ENCODE data around the gene ENC1. TPM values are rescaled to one million over a fixed set of nuclear protein-coding genes. Genes with fewer than 3 reads are reported as not detected.

Gene ENC1
- total RNA-seq, 1 experiment from 2014 or later: 7.9 TPM

- H3K27ac ChIP-seq (ENCODE audit: low read depth, low read length, poor library complexity, severe bottlenecking): no peak overlapping the region
- intact Hi-C loops (cut with micrococcal nuclease; ENCODE audit: unreplicated experiment): no loop called here
- H3K4me3 ChIP-seq (ENCODE audit: low read depth, low read length, poor library complexity, severe bottlenecking): no peak overlapping the region
- peaks cover 19% of the 10 kb centered on the region for H3K4me1 ChIP-seq (ENCODE audit: insufficient read depth, low read length, poor library complexity, severe bottlenecking)
- H3K27me3 ChIP-seq (replicated peaks; ENCODE audit: insufficient read depth, low read depth, low read length, poor library complexity): no peaks in the 10 kb centered on the region
- BruUV-seq (replicated peaks): no TSS peak
- H3K9me3 ChIP-seq (ENCODE audit: low read depth, low read length, poor library complexity, severe bottlenecking): no peaks in the 10 kb centered on the region
- ChIA-PET POLR2A (ENCODE audit: low non-redundant PET) (no interaction called here), CTCF (no interaction called here)
- no peaks in the 10 kb centered on the region for H3K36me3 ChIP-seq (ENCODE audit: insufficient read depth, low read length, poor library complexity, severe bottlenecking)
- DNase-seq (ENCODE audit: low spot score): no peak
- no peak for TF ChIP-seq CTCF (conservative IDR thresholded peaks at IDR 0.05; ENCODE audit: low read depth, low read length)
- no peak for TF ChIP-seq EZH2 (IDR thresholded peaks at IDR 0.05; ENCODE audit: borderline replicate concordance, low read depth, low read length, poor library complexity, severe bottlenecking)
These were observed 17.4 kb downstream of the ENC1 start for GRCh38 chr5:74623006-74623611.

DNA sequence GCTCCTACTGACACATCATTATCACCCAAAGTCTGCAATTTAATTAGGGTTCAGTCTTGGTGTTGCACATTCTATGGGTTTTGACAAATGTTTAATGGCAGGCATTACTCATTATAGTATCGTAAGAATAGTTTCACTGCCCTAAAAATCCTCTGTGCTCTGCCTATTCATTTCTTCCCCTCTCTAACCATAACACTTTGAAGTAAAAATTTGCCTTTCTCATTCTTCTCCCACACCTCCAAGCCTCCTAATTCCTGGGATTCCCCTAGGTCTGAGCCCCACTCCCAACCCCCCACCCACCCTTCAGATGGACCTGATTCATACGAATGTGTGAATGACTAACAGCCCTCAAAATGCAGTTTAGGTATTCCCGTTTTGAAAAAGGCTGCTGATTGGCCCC lies 18.4 kb downstream of the ENC1 start:
- Histone ChIP-seq H3K27me3 (replicated peaks; ENCODE audit: insufficient read depth, low read depth, low read length, poor library complexity) (no peaks in the 10 kb centered on the region), H3K9me3 (ENCODE audit: low read depth, low read length, poor library complexity, severe bottlenecking) (no peaks in the 10 kb centered on the region), H3K27ac (ENCODE audit: low read depth, low read length, poor library complexity, severe bottlenecking) (no peak overlapping the region), H3K36me3 (ENCODE audit: insufficient read depth, low read length, poor library complexity, severe bottlenecking) (no peaks in the 10 kb centered on the region), H3K4me1 (ENCODE audit: insufficient read depth, low read length, poor library complexity, severe bottlenecking) (peaks cover 19% of the 10 kb centered on the region), H3K4me3 (ENCODE audit: low read depth, low read length, poor library complexity, severe bottlenecking) (no peak overlapping the region)
- DNase-seq (ENCODE audit: low spot score): no peak
- POLR2A ChIA-PET (ENCODE audit: low non-redundant PET): no interaction called here
- intact Hi-C loops (cut with micrococcal nuclease; ENCODE audit: unreplicated experiment): no loop called here
- no TSS peak for BruUV-seq (replicated peaks)
- TF ChIP-seq EZH2 (IDR thresholded peaks at IDR 0.05; ENCODE audit: borderline replicate concordance, low read depth, low read length, poor library complexity, severe bottlenecking) (no peak), CTCF (conservative IDR thresholded peaks at IDR 0.05; ENCODE audit: low read depth, low read length) (no peak)
- CTCF ChIA-PET: no interaction called here

DNA sequence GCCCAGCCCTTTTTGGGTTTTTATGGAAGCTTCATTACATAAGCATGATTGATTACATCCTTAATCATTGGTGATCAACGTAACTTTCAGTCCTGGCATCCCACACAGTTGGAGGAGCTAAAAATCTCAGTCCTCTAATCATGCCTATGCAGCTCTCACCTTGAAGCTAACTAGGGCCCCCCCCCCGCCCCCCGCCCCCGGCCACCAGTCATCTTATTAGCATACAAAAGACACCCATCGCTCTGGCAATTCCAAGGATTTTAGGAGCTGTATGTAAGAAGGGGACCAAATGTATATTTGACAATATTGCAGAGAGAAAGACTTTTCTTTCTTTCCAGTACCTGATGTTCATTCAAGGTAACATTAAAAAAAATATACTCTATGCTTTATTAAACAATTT lies 19.0 kb downstream of the ENC1 start:
- no peak for DNase-seq (ENCODE audit: low spot score)
- no peaks in the 10 kb centered on the region for H3K27me3 ChIP-seq (replicated peaks; ENCODE audit: insufficient read depth, low read depth, low read length, poor library complexity)
- H3K4me3 ChIP-seq (ENCODE audit: low read depth, low read length, poor library complexity, severe bottlenecking): no peak overlapping the region
- H3K36me3 ChIP-seq (ENCODE audit: insufficient read depth, low read length, poor library complexity, severe bottlenecking): no peaks in the 10 kb centered on the region
- ChIA-PET POLR2A (ENCODE audit: low non-redundant PET) (no interaction called here), CTCF (no interaction called here)
- no TSS peak for BruUV-seq (replicated peaks)
- H3K9me3 ChIP-seq (ENCODE audit: low read depth, low read length, poor library complexity, severe bottlenecking): no peaks in the 10 kb centered on the region
- no peak overlapping the region for H3K27ac ChIP-seq (ENCODE audit: low read depth, low read length, poor library complexity, severe bottlenecking)
- peaks cover 15% of the 10 kb centered on the region for H3K4me1 ChIP-seq (ENCODE audit: insufficient read depth, low read length, poor library complexity, severe bottlenecking)
- intact Hi-C loops (cut with micrococcal nuclease; ENCODE audit: unreplicated experiment): no loop called here
- no peak for TF ChIP-seq EZH2 (IDR thresholded peaks at IDR 0.05; ENCODE audit: borderline replicate concordance, low read depth, low read length, poor library complexity, severe bottlenecking)
- no peak for TF ChIP-seq CTCF (conservative IDR thresholded peaks at IDR 0.05; ENCODE audit: low read depth, low read length)
